PFSK-1 (cell line): ENCODE data around the gene APLP2.

ENCODE experiments used
- FOXP2 ChIP-seq: optimal IDR thresholded peaks from 2 replicates; pipeline ENCODE3; 2011; ENCODE audit warnings: borderline replicate concordance, control low read depth, inconsistent platforms; ENCODE audit not compliant: insufficient read depth; ENCODE audit errors: extremely low read length, extremely low read depth
- POLR2AphosphoS5 ChIP-seq: IDR thresholded peaks from 2 replicates; pipeline ENCODE4 v1.6.1; 2012; ENCODE audit warnings: low read depth, mild to moderate bottlenecking, control low read depth, low read length, moderate library complexity
- SIN3A ChIP-seq: IDR thresholded peaks from 2 replicates; pipeline ENCODE4 v1.6.1; 2012; ENCODE audit warnings: mild to moderate bottlenecking, low read length, moderate library complexity, borderline replicate concordance; ENCODE audit not compliant: insufficient read depth
- TAF1 ChIP-seq: IDR thresholded peaks from 2 replicates; pipeline ENCODE4 v1.6.1; 2012; ENCODE audit warnings: low read length, control low read depth, borderline replicate concordance; ENCODE audit not compliant: insufficient read depth
- TF ChIP-seq, protein P1 (sequence below), 2 experiments: IDR thresholded peaks; 2 replicates each; pipeline versions ENCODE4 v1.6.1 to v1.8.0; 2011 to 2012; ENCODE audit warnings: low read depth in 2 of 2, low read length in 2 of 2, control low read depth in 1 of 2, inconsistent platforms in 1 of 2, mild to moderate bottlenecking in 1 of 2, moderate library complexity in 1 of 2; ENCODE audit not compliant: insufficient read depth in 1 of 2

Gene APLP2

DNA sequence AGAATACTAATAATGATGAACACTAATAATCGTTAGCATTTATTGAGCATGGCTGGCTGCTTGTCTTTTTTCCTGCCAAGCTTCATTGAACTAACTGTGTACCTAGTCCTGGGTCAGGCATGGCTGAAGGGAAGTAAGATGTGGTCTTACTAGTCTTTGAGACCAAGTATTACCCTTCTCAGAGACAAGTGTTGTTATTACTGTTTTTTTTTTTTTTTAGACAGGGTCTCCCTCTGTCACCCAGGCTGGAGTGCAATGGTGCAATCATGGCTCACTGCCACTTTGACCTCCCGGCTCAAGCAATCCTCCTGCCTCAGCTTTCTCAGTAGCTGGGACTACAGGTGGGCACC lies 94.5 kb downstream of the APLP2 start:
- no peak for TF ChIP-seq TAF1
- TF ChIP-seq FOXP2, result no peak
- no peak for TF ChIP-seq POLR2AphosphoS5
- TF ChIP-seq, protein P1, sequence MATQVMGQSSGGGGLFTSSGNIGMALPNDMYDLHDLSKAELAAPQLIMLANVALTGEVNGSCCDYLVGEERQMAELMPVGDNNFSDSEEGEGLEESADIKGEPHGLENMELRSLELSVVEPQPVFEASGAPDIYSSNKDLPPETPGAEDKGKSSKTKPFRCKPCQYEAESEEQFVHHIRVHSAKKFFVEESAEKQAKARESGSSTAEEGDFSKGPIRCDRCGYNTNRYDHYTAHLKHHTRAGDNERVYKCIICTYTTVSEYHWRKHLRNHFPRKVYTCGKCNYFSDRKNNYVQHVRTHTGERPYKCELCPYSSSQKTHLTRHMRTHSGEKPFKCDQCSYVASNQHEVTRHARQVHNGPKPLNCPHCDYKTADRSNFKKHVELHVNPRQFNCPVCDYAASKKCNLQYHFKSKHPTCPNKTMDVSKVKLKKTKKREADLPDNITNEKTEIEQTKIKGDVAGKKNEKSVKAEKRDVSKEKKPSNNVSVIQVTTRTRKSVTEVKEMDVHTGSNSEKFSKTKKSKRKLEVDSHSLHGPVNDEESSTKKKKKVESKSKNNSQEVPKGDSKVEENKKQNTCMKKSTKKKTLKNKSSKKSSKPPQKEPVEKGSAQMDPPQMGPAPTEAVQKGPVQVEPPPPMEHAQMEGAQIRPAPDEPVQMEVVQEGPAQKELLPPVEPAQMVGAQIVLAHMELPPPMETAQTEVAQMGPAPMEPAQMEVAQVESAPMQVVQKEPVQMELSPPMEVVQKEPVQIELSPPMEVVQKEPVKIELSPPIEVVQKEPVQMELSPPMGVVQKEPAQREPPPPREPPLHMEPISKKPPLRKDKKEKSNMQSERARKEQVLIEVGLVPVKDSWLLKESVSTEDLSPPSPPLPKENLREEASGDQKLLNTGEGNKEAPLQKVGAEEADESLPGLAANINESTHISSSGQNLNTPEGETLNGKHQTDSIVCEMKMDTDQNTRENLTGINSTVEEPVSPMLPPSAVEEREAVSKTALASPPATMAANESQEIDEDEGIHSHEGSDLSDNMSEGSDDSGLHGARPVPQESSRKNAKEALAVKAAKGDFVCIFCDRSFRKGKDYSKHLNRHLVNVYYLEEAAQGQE (IDR thresholded peaks at IDR 0.05; ENCODE audit: insufficient read depth in 1 of 2, low read depth in 2 of 2, low read length in 2 of 2), result no peak
- no peak for TF ChIP-seq SIN3A

DNA sequence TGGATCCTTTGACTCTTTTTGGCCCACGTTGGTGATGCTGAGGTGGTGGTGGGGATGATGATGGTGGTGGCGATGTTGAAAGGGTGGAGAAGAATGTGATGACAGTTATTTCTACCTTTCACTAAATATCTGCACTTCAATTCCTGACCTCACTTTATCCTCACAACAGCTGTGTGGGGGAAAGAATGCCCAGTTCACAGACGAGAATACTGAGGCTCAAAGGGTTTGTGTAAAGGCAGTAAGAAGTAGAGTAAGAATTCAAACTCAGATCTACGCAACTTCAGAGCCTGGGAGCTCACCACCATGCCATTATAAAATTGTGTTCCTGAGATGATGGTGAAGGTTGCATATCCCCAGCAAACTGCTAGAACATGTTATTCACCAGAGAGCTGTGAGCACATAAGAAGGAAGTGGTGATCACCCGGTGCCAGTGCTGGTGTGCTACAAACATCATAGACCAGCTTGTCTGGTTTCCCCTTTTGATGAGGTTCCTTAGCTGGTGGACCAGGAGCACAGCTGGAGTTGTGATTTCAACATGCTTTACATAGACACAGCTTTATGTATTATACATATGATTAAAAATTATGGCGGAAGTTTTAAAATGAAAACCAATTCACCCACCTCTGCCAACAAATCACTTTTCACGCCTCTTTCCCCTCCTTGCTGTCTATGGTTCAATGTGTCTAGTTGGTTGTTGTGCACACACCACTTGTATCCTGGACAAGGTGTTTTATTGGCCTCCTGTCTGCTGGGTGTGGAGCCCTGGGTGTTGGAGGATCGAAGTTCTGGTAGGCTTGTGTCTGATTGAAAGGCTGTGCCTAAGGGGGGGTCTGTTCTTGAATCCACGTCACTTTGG lies 96.1 kb downstream of the APLP2 start:
- TF ChIP-seq TAF1, result no peak
- no peak for TF ChIP-seq POLR2AphosphoS5
- TF ChIP-seq, protein P1 (IDR thresholded peaks at IDR 0.05; ENCODE audit: insufficient read depth in 1 of 2, low read depth in 2 of 2, low read length in 2 of 2), result no peak
- no peak for TF ChIP-seq FOXP2
- TF ChIP-seq SIN3A, result no peak

DNA sequence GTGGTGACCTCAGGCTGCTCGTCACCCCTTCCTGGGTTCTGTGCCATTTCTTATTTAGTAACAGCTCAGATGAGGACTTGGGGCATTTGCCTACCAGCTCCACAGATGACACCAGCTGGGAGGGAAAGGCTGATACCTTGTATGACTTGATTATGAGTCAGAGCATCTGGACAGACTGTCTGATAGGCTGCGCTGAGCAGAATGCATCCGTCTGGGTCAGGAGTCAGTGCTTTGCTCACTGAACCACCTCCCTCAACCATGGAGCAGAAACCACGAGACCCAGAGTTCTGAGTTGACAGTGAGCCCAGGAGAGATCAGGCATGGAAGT lies 96.7 kb downstream of the APLP2 start:
- TF ChIP-seq FOXP2 (no peak), POLR2AphosphoS5 (no peak), TAF1 (no peak), SIN3A (no peak)
- TF ChIP-seq, protein P1 (IDR thresholded peaks at IDR 0.05; ENCODE audit: insufficient read depth in 1 of 2, low read depth in 2 of 2, low read length in 2 of 2), result no peak

DNA sequence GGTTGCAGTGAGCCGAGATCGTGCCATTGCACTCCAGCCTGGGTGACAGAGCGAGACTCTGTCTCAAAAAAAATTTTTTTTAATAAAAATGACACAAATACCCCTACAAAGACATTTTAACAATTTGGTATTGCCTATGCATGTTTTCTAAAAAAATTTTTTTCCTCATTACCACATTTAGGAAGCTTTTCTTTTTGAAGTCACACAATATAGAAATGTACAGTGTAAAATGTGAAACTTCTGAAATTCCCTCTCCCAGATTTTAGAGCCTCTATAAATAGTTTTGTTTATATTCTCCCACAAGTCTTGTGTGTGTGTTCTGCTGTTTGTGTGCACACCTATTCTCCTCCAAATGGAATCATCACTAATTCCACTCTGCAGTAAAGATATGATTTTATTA lies 97.5 kb downstream of the APLP2 start:
- TF ChIP-seq, protein P1 (IDR thresholded peaks at IDR 0.05; ENCODE audit: insufficient read depth in 1 of 2, low read depth in 2 of 2, low read length in 2 of 2), result no peak
- TF ChIP-seq POLR2AphosphoS5, result no peak
- TF ChIP-seq SIN3A, result no peak
- no peak for TF ChIP-seq FOXP2
- TF ChIP-seq TAF1, result no peak

DNA sequence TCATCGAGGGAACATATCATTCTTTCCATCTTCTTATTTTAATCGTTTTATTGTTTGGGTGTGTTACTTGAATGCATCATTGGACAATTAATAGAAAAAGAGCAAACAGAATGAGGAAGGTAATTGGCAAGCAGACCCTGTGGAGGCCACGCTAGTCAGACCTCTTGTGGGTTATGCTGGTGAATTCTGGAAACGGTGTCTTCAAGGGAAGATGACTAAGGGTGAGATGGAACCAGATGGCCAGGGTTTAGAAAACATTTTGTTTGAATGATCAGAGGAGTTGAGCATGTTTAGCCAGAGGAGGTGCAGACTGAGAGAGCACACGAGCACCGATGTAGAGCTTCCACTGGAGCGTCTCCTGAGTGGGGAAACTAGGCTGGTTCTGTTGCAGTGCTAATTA lies 98.4 kb downstream of the APLP2 start:
- TF ChIP-seq TAF1 (no peak), SIN3A (no peak), POLR2AphosphoS5 (no peak), FOXP2 (no peak)
- TF ChIP-seq, protein P1 (IDR thresholded peaks at IDR 0.05; ENCODE audit: insufficient read depth in 1 of 2, low read depth in 2 of 2, low read length in 2 of 2), result no peak
